Immature natural killer cell (primary cell): ENCODE data around the gene SPTSSB. TPM values are rescaled to one million over a fixed set of nuclear protein-coding genes. Genes with fewer than 3 reads are reported as not detected.

Source experiments
- DNase-seq, 3 donors: peaks; one replicate each; pipeline ENCODE4 v3.0.0; 2022; ENCODE audit warnings: mixed read lengths in 1 of 3
- H3K27ac Mint-ChIP-seq, 6 donors: one replicate each; pipeline ENCODE4 v1.8.0; 2020; ENCODE audit warnings: mixed read lengths in 6 of 6, mild to moderate bottlenecking in 5 of 6, inconsistent platforms in 4 of 6, moderate library complexity in 3 of 6
- H3K27me3 Mint-ChIP-seq, 3 donors: one replicate each; pipeline ENCODE4 v1.8.0; 2020 to 2021; ENCODE audit warnings: low read depth in 3 of 3, mild to moderate bottlenecking in 3 of 3, mixed read lengths in 3 of 3, moderate library complexity in 3 of 3, inconsistent platforms in 1 of 3
- H3K36me3 Mint-ChIP-seq, 3 donors: one replicate each; pipeline ENCODE4 v1.8.0; 2020; ENCODE audit warnings: mixed read lengths in 3 of 3, inconsistent platforms in 2 of 3, mild to moderate bottlenecking in 2 of 3
- H3K4me1 Mint-ChIP-seq, 2 donors: one replicate each; pipeline ENCODE4 v1.8.0; 2020; ENCODE audit warnings: inconsistent platforms in 2 of 2, mild to moderate bottlenecking in 2 of 2, mixed read lengths in 2 of 2, moderate library complexity in 1 of 2
- H3K4me3 Mint-ChIP-seq, 5 donors: one replicate each; pipeline ENCODE4 v1.8.0; 2020; ENCODE audit warnings: mild to moderate bottlenecking in 5 of 5, mixed read lengths in 5 of 5, inconsistent platforms in 3 of 5, moderate library complexity in 3 of 5
- H3K9me3 Mint-ChIP-seq, 6 donors: one replicate each; pipeline ENCODE4 v1.8.0; 2020; ENCODE audit warnings: mild to moderate bottlenecking in 6 of 6, mixed read lengths in 6 of 6, inconsistent platforms in 4 of 6, moderate library complexity in 3 of 6
- polyA plus RNA-seq, 3 donors: library from polyadenylated mRNA; unstranded; fragments of 300-500 nt; fragmentation: Illumina TruSeq; gene quantifications; one replicate each; pipeline ENCODE4 v1.2.3, GENCODE V29; 2021

The SPTSSB gene
- polyA plus RNA-seq, 3 donors from 2014 or later: 57.5 to 153 (median 70.0) TPM

GRCh38 chr3:161343986-161344385 is 27.3 kb downstream of the SPTSSB start:
- H3K4me1 Mint-ChIP-seq: peaks cover 0 to 8% of the 10 kb centered on the region in 2 donors
- no peak for DNase-seq
- no peak overlapping the region for H3K4me3 Mint-ChIP-seq
- H3K9me3 Mint-ChIP-seq: no peaks in the 10 kb centered on the region
- H3K27me3 Mint-ChIP-seq: peaks cover 4 to 9% (median 7%) of the 10 kb centered on the region in 3 donors
- H3K27ac Mint-ChIP-seq: no peak overlapping the region
- peaks cover 0 to 8% (median 4%) of the 10 kb centered on the region in 3 donors for H3K36me3 Mint-ChIP-seq

DNA sequence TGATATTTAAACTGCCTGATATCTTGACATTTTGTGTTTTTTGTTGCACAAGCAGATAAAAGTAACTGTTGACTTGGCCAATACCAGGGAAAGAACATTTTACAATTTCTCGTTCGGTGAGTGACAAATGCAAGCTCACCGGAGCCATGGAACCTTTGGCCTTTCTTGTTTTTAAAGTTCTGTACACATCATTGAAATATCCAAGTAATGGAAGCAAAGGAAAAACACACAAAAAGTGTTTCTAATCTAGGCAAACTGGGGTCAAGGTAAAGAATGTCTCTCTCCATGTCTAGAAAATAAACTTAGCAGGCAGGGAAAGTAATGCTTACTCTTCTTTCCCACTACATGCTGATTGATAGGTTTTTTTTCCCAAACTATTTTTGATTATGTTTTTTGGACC is 27.8 kb downstream of the SPTSSB start:
- Mint-ChIP-seq H3K4me1 (peaks cover 0 to 4% of the 10 kb centered on the region in 2 donors), H3K27ac (no peak overlapping the region), H3K4me3 (no peak overlapping the region), H3K9me3 (no peaks in the 10 kb centered on the region), H3K27me3 (peaks cover 4 to 7% (median 7%) of the 10 kb centered on the region in 3 donors), H3K36me3 (peaks cover 0 to 8% (median 4%) of the 10 kb centered on the region in 3 donors)
- no peak for DNase-seq

- Mint-ChIP-seq H3K27me3 (peaks cover 4 to 5% (median 5%) of the 10 kb centered on the region in 3 donors), H3K36me3 (peaks cover 0 to 8% (median 4%) of the 10 kb centered on the region in 3 donors), H3K4me1 (no peaks in the 10 kb centered on the region), H3K4me3 (no peak overlapping the region), H3K27ac (no peak overlapping the region), H3K9me3 (no peaks in the 10 kb centered on the region)
- no peak for DNase-seq
Measured at GRCh38 chr3:161342629-161343028, 28.7 kb downstream of the SPTSSB start.

DNA sequence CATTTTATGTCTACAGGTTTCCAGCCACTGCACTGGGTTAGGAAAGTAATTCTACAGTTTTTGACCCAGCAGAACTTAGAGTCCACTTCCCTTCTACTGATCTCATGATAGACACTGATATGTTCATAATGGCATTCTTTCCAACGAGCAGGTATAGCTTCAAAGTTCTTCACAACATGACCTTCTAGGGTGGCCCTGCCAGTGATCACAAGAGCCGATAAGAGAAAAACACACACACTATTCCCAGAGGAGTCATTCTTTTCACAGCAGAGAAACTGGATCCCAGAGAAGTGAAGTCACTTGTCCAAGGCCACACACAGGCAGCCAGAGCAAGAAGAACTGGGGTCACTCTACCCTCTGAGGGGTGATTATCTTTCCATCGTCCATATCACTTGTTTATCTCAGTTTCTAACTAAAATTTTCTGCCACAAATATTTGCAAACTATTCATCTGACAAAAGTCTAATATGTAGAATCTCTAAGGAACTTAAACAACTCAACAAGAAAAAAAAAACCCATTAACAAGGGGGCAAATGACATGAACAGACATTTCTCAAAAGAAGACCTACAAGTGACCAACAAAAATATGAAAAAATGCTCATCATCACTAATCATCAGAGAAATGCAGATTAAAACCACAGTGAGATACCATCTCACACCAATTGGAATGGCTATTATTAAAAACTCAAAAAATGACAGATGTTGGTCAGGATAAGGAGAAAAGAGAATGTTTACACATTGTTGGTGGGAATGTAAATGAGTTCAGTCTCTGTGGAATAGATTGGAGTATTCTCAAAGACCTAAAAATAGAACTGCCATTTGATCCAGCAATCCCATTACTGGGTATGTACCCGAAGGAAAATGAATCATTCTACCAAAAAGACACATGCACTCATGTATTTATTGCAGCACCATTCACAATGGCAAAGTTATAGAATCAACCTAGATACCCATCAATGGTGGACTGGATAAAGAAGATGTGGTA is 31.5 kb downstream of the SPTSSB start:
- Mint-ChIP-seq H3K9me3 (no peaks in the 10 kb centered on the region), H3K4me1 (no peaks in the 10 kb centered on the region), H3K27ac (no peak overlapping the region), H3K36me3 (peaks cover 0 to 4% (median 3%) of the 10 kb centered on the region in 3 donors), H3K4me3 (no peak overlapping the region), H3K27me3 (peaks cover 4 to 5% (median 5%) of the 10 kb centered on the region in 3 donors)
- DNase-seq: no peak

DNA sequence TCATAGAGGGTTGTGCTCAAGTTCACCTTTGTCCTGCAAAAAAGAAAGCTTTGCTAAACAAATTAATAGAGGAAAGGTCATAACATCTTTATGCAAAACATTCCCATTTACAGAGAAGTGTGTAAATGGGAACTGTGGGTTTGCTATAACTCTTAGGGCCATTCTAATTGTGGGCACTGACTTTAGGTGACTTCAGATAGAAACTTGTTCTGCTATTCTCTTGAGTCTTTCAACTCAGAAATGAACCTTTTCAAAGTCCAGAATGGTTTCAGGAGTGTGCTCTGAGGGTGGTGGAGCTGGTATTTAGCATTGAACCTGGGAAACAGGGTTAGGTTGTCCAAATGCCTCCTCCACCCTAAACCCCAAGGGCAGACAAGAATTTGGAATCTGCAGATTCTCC is 34.0 kb downstream of the SPTSSB start:
- Mint-ChIP-seq H3K9me3 (no peaks in the 10 kb centered on the region), H3K27me3 (peaks cover 1 to 7% (median 5%) of the 10 kb centered on the region in 3 donors), H3K4me1 (no peaks in the 10 kb centered on the region), H3K4me3 (no peak overlapping the region), H3K27ac (no peak overlapping the region), H3K36me3 (peaks cover 0 to 3% (median 0%) of the 10 kb centered on the region in 3 donors)
- no peak for DNase-seq

- DNase-seq: no peak
- H3K27ac Mint-ChIP-seq: no peak overlapping the region
- H3K9me3 Mint-ChIP-seq: no peaks in the 10 kb centered on the region
- no peak overlapping the region for H3K4me3 Mint-ChIP-seq
- peaks cover 1 to 7% (median 5%) of the 10 kb centered on the region in 3 donors for H3K27me3 Mint-ChIP-seq
- H3K4me1 Mint-ChIP-seq: no peaks in the 10 kb centered on the region
- peaks cover 0 to 3% (median 0%) of the 10 kb centered on the region in 3 donors for H3K36me3 Mint-ChIP-seq
Measured at GRCh38 chr3:161336661-161337060, 34.7 kb downstream of the SPTSSB start.

DNA sequence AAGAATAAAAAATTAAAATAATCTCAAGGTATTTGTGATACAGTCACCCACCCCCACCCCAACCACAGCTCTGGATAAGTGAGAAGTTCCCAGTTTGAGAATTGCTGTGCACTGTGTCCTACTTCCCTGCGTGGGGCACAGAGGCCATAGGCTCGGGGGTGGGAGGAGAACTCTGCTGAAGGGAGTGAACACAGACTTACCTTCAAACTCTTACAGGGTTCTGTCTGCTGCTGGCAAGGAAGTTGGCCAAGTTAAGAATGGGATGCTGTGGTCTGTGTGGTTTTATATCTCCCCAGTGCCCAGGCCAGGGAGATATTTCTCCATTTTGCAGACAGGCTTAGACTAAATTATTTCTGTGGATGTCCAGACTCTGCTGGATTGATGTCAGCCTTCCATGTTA is 37.6 kb downstream of the SPTSSB start:
- H3K4me3 Mint-ChIP-seq: no peak overlapping the region
- peaks cover 0 to 4% (median 3%) of the 10 kb centered on the region in 3 donors for H3K36me3 Mint-ChIP-seq
- peaks cover 0 to 2% (median 0%) of the 10 kb centered on the region in 6 donors for H3K9me3 Mint-ChIP-seq
- DNase-seq: no peak
- H3K27ac Mint-ChIP-seq: no peak overlapping the region
- H3K4me1 Mint-ChIP-seq: no peaks in the 10 kb centered on the region
- peaks cover 5 to 13% (median 7%) of the 10 kb centered on the region in 3 donors for H3K27me3 Mint-ChIP-seq

DNA sequence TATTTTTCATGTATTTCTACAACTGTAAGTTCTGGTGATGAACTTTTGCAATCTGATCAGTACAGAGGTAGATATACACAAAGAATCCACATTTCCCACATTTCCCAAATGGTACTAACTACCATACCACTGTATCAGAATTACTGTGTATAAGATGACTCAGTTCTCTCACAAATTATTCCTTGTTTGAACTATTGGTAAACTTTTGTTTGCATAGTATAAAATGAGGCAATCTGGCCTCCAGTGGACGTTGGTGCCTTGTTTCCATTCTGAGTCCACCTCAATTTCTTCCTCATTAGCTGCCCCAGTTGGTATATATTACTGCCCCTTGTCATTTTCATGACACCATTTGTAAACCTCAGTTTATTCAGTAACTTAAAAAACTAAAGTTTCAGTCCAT is 38.5 kb downstream of the SPTSSB start:
- Mint-ChIP-seq H3K4me1 (no peaks in the 10 kb centered on the region), H3K27ac (no peak overlapping the region)

GRCh38 chr3:161325059-161325458 is 46.3 kb downstream of the SPTSSB start:
- Mint-ChIP-seq H3K4me1 (no peaks in the 10 kb centered on the region), H3K27me3 (peaks cover 7 to 29% (median 15%) of the 10 kb centered on the region in 3 donors), H3K4me3 (no peak overlapping the region), H3K9me3 (peaks cover 11 to 23% (median 17%) of the 10 kb centered on the region in 6 donors), H3K36me3 (peaks cover 7 to 15% (median 10%) of the 10 kb centered on the region in 3 donors), H3K27ac (no peak overlapping the region)
- DNase-seq: no peak

More for the DNA sequence above, 38.5 kb downstream of the SPTSSB start:
- Mint-ChIP-seq H3K9me3 (peaks cover 0 to 2% (median 0%) of the 10 kb centered on the region in 6 donors), H3K4me3 (no peak overlapping the region), H3K36me3 (peaks cover 0 to 4% (median 3%) of the 10 kb centered on the region in 3 donors), H3K27me3 (peaks cover 7 to 20% (median 9%) of the 10 kb centered on the region in 3 donors)
- DNase-seq: no peak

DNA sequence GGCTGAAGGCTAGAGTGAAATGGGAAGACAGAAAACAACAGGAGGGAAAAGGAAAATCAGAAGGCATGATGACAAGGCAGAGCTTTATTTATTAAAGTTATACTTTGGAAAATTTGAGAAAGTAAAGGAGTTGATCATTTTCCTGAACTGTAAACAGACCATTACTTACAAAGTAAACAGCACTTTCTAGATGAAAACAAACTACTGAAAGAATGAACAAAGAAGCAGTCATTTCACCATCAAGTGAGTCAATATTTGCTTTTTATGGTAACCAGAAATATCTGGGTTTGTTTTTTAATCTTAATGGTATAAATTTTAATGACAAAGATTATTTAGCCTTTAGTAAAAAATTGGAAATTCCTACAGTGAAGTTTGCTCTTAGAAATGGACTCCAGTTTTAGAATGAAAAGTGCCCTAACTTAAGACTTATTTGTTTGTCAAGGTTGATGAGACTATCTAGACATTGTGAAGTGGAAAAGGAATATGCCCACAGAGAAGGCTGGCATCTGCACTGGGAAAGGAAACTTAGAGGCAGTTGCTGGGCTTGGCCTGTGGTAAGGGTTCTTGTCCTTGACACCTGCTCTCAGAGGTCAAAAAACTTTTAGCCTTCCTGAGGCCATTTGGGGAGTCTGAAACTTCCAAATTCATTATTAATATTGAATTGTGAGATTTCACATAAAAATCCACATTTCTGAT is 47.2 kb downstream of the SPTSSB start:
- H3K4me3 Mint-ChIP-seq: no peak overlapping the region

GRCh38 chr3:161322781-161323568 is 48.3 kb downstream of the SPTSSB start:
- Mint-ChIP-seq H3K9me3 (peaks cover 11 to 27% (median 19%) of the 10 kb centered on the region in 6 donors), H3K27me3 (peaks cover 4 to 28% (median 19%) of the 10 kb centered on the region in 3 donors), H3K27ac (no peak overlapping the region), H3K4me1 (peaks cover 7 to 9% of the 10 kb centered on the region in 2 donors), H3K4me3 (no peak overlapping the region), H3K36me3 (peaks cover 5 to 15% (median 7%) of the 10 kb centered on the region in 3 donors)
- DNase-seq: no peak

More for the DNA sequence above, 47.2 kb downstream of the SPTSSB start:
- no peaks in the 10 kb centered on the region for H3K4me1 Mint-ChIP-seq
- no peak for DNase-seq
- H3K9me3 Mint-ChIP-seq: peaks cover 11 to 27% (median 19%) of the 10 kb centered on the region in 6 donors
- peaks cover 5 to 28% (median 15%) of the 10 kb centered on the region in 3 donors for H3K27me3 Mint-ChIP-seq
- H3K27ac Mint-ChIP-seq: no peak overlapping the region
- H3K36me3 Mint-ChIP-seq: peaks cover 7 to 15% (median 8%) of the 10 kb centered on the region in 3 donors

- H3K36me3 Mint-ChIP-seq: peaks cover 5 to 15% (median 7%) of the 10 kb centered on the region in 3 donors
- no peak for DNase-seq
- H3K27me3 Mint-ChIP-seq: peaks cover 11 to 37% (median 29%) of the 10 kb centered on the region in 3 donors
- H3K4me3 Mint-ChIP-seq: no peak overlapping the region
- H3K9me3 Mint-ChIP-seq: peaks cover 11 to 27% (median 19%) of the 10 kb centered on the region in 6 donors
- H3K4me1 Mint-ChIP-seq: peaks cover 16 to 28% of the 10 kb centered on the region in 2 donors
- H3K27ac Mint-ChIP-seq: no peak overlapping the region
Measured at GRCh38 chr3:161320837-161321236, 50.5 kb downstream of the SPTSSB start.

- peaks cover 11 to 41% (median 32%) of the 10 kb centered on the region in 3 donors for H3K27me3 Mint-ChIP-seq
- no peak overlapping the region for H3K4me3 Mint-ChIP-seq
- DNase-seq: no peak
- no peak overlapping the region for H3K27ac Mint-ChIP-seq
- peaks cover 9 to 27% (median 19%) of the 10 kb centered on the region in 6 donors for H3K9me3 Mint-ChIP-seq
- peaks cover 7 to 15% (median 9%) of the 10 kb centered on the region in 3 donors for H3K36me3 Mint-ChIP-seq
- H3K4me1 Mint-ChIP-seq: peaks cover 16 to 36% of the 10 kb centered on the region in 2 donors
Measured at GRCh38 chr3:161319867-161320266, 51.5 kb downstream of the SPTSSB start.
